Gastroesophageal sphincter (tissue), 4 donors: Measurements from ENCODE around the gene CDKAL1. TPM values are rescaled to one million over a fixed set of nuclear protein-coding genes. Genes with fewer than 3 reads are reported as not detected.
"Not testable (repeated sequence)": the region's sequence is repeated elsewhere in the genome, so short reads cannot be mapped to it uniquely, and the experiment has no call there.

ENCODE experiments used
- ATAC-seq: fragments of 150-250 bp; one replicate; pipeline ENCODE4 v1.9.1; 2016; ENCODE audit warnings: mild to moderate bottlenecking, moderate library complexity
- H3K27ac ChIP-seq, 4 donors: fragments of 200-600 bp; sonication (generic) in 3 of 4; 1 replicate in 3 of 4; 2 replicates in 1 of 4; pipeline ENCODE4 v1.5.1; 2016 to 2019
- H3K27me3 ChIP-seq: fragments of 200-600 bp; sonication (generic); one replicate; pipeline ENCODE4 v1.5.1; 2019
- H3K36me3 ChIP-seq, 2 donors: fragments of 200-600 bp; sonication (generic); one replicate each; pipeline ENCODE4 v1.5.1; 2019; ENCODE audit warnings: control low read depth in 1 of 2
- H3K4me1 ChIP-seq, 3 donors: fragments of 200-600 bp; sonication (generic); 1 replicate in 2 of 3; 2 replicates in 1 of 3; pipeline ENCODE4 v1.5.1; 2016 to 2019; ENCODE audit warnings: control low read depth in 2 of 3
- H3K4me3 ChIP-seq, 2 donors: fragments of 200-600 bp; sonication (generic); one replicate each; pipeline ENCODE4 v1.5.1; 2019; ENCODE audit warnings: mild to moderate bottlenecking in 1 of 2, moderate library complexity in 1 of 2
- H3K9me3 ChIP-seq, 3 donors: fragments of 200-600 bp; sonication (generic); one replicate each; pipeline ENCODE4 v1.5.1; 2017 to 2019; ENCODE audit warnings: control low read depth in 2 of 3
- EP300 ChIP-seq: sonication (generic); formaldehyde crosslinking; IDR thresholded peaks from one replicate; pipeline ENCODE4 v1.6.1; 2017; ENCODE audit warnings: antibody characterized with exemption, mild to moderate bottlenecking
- POLR2A ChIP-seq, 2 donors: fragments of 450-650 bp; IDR thresholded peaks; one replicate each; pipeline ENCODE4 v1.6.1; 2017; ENCODE audit warnings: antibody characterized with exemption in 2 of 2, mild to moderate bottlenecking in 2 of 2, moderate library complexity in 1 of 2
- POLR2AphosphoS5 ChIP-seq: sonication (generic); formaldehyde crosslinking; IDR thresholded peaks from one replicate; pipeline ENCODE4 v1.6.1; 2017; ENCODE audit warnings: antibody characterized with exemption
- WGBS, 2 donors: methylation state at CpG; one replicate each; pipeline ENCODE4 v1.1.5; 2018; ENCODE audit warnings: low coverage in 1 of 2; 5-methylcytosine and 5-hydroxymethylcytosine counted together
- total RNA-seq, 4 donors: library from RNA; depleted of rRNA; stranded (reverse); fragments of >200 nt; gene quantifications; one replicate each; pipeline ENCODE4 v1.1.0, GENCODE V29; 2016
- TF ChIP-seq, protein P1 (sequence below), 4 experiments: fragments of 200-600 bp in 2 of 4; fragments of 450-650 bp in 2 of 4; sonication (generic) in 1 of 4; IDR thresholded peaks; one replicate each; pipeline ENCODE4 v1.5.1; 2017 to 2019; ENCODE audit warnings: antibody characterized with exemption in 4 of 4, mild to moderate bottlenecking in 2 of 4, moderate library complexity in 2 of 4

Gene CDKAL1
- total RNA-seq, 4 donors from 2014 or later = 10.9 to 17.9 (median 15.0) TPM

GRCh38 chr6:20539387-20539786 lies 5.1 kb downstream of the CDKAL1 start:
- Histone ChIP-seq H3K4me1 (peaks cover 0 to 43% (median 11%) of the 10 kb centered on the region in 3 donors), H3K27me3 (no peaks in the 10 kb centered on the region), H3K36me3 (peaks cover 0 to 30% of the 10 kb centered on the region in 2 donors), H3K9me3 (no peaks in the 10 kb centered on the region), H3K27ac (no peak overlapping the region), H3K4me3 (no peak overlapping the region)
- TF ChIP-seq POLR2AphosphoS5 (no peak), EP300 (no peak), POLR2A (IDR thresholded peaks at IDR 0.05) (no peak)
- TF ChIP-seq, protein P1, sequence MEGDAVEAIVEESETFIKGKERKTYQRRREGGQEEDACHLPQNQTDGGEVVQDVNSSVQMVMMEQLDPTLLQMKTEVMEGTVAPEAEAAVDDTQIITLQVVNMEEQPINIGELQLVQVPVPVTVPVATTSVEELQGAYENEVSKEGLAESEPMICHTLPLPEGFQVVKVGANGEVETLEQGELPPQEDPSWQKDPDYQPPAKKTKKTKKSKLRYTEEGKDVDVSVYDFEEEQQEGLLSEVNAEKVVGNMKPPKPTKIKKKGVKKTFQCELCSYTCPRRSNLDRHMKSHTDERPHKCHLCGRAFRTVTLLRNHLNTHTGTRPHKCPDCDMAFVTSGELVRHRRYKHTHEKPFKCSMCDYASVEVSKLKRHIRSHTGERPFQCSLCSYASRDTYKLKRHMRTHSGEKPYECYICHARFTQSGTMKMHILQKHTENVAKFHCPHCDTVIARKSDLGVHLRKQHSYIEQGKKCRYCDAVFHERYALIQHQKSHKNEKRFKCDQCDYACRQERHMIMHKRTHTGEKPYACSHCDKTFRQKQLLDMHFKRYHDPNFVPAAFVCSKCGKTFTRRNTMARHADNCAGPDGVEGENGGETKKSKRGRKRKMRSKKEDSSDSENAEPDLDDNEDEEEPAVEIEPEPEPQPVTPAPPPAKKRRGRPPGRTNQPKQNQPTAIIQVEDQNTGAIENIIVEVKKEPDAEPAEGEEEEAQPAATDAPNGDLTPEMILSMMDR (IDR thresholded peaks at IDR 0.05) = no peak
- 94 to 100% methylated on average over 2 of the region's 2 CpGs for WGBS, 2 donors
- no peak for ATAC-seq

GRCh38 chr6:20540683-20541082 lies 6.4 kb downstream of the CDKAL1 start:
- no peak for ATAC-seq
- TF ChIP-seq POLR2AphosphoS5 = no peak
- no peak for TF ChIP-seq EP300
- TF ChIP-seq, protein P1 (IDR thresholded peaks at IDR 0.05) = no peak
- TF ChIP-seq POLR2A (IDR thresholded peaks at IDR 0.05) = no peak
- Histone ChIP-seq H3K4me3 (no peak overlapping the region), H3K4me1 (peaks cover 0 to 34% (median 5%) of the 10 kb centered on the region in 3 donors), H3K27ac (no peak overlapping the region), H3K27me3 (no peaks in the 10 kb centered on the region), H3K9me3 (no peaks in the 10 kb centered on the region), H3K36me3 (peaks cover 0 to 41% of the 10 kb centered on the region in 2 donors)
- WGBS, 2 donors = 43 to 100% methylated on average over 1 to 3 of the region's 5 CpGs

GRCh38 chr6:20541382-20541781 lies 7.1 kb downstream of the CDKAL1 start:
- peaks cover 0 to 48% of the 10 kb centered on the region in 2 donors for H3K36me3 ChIP-seq
- H3K4me3 ChIP-seq = no peak overlapping the region
- ATAC-seq = no peak
- no peaks in the 10 kb centered on the region for H3K9me3 ChIP-seq
- no peaks in the 10 kb centered on the region for H3K27me3 ChIP-seq
- H3K4me1 ChIP-seq = peaks cover 0 to 27% (median 0%) of the 10 kb centered on the region in 3 donors
- WGBS, 2 donors = 90 to 97% methylated on average over 2 to 4 of the region's 6 CpGs
- TF ChIP-seq EP300 (no peak), POLR2AphosphoS5 (no peak), POLR2A (IDR thresholded peaks at IDR 0.05) (no peak)
- TF ChIP-seq, protein P1 (IDR thresholded peaks at IDR 0.05) = no peak
- H3K27ac ChIP-seq = no peak overlapping the region

DNA sequence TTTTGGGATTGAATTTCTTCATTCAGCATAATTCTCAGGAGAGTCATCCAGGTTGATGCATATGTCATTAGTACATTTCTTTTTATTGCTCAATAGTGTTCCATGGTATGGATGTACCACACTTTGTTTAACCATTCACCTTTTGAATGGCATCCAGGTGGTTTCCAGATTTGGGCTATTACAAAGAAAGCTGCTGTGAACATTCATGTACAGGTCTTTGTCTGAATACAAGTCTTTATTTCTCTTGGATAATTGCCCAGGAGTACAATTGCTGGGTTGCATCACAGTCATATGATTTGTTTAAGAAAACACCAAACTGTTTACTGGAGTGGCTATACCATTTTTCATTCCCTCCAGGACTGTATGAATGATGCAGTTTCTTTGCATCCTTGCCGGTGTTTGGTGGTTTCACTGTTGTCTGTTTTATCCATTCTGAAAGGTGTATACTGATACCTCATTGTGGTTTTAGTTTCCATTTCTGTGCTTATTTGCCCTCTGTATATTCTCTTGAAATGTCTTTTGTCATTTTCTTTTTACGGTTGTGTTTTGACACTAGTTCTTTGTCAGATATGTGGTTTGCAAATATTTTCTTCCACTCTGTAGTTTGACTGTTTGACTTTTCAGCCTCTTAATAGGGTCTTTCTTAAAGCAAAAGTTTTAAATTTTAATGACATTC lies 8.8 kb downstream of the CDKAL1 start:
- 29 to 63% methylated on average over 2 of the region's 2 CpGs for WGBS, 2 donors
- no peak for ATAC-seq
- peaks cover 0 to 17% (median 0%) of the 10 kb centered on the region in 3 donors for H3K4me1 ChIP-seq
- TF ChIP-seq EP300 (no peak), POLR2A (IDR thresholded peaks at IDR 0.05) (no peak), POLR2AphosphoS5 (no peak)
- TF ChIP-seq, protein P1 (IDR thresholded peaks at IDR 0.05) = no peak
- H3K27me3 ChIP-seq = no peaks in the 10 kb centered on the region
- H3K36me3 ChIP-seq = peaks cover 0 to 49% of the 10 kb centered on the region in 2 donors
- no peak overlapping the region for H3K4me3 ChIP-seq
- H3K27ac ChIP-seq = no peak overlapping the region
- no peaks in the 10 kb centered on the region for H3K9me3 ChIP-seq

GRCh38 chr6:20548264-20548663 lies 14.0 kb downstream of the CDKAL1 start:
- Histone ChIP-seq H3K27ac (no peak overlapping the region), H3K4me1 (peaks cover 0 to 2% (median 0%) of the 10 kb centered on the region in 3 donors), H3K36me3 (peaks cover 0 to 76% of the 10 kb centered on the region in 2 donors), H3K9me3 (no peaks in the 10 kb centered on the region), H3K27me3 (no peaks in the 10 kb centered on the region), H3K4me3 (no peak overlapping the region)
- TF ChIP-seq, protein P1 (IDR thresholded peaks at IDR 0.05) = no peak
- TF ChIP-seq POLR2AphosphoS5 (no peak), POLR2A (IDR thresholded peaks at IDR 0.05) (no peak), EP300 (no peak)
- ATAC-seq = no peak
- WGBS, 2 donors = 88 to 100% methylated on average over 1 of the region's 1 CpG

DNA sequence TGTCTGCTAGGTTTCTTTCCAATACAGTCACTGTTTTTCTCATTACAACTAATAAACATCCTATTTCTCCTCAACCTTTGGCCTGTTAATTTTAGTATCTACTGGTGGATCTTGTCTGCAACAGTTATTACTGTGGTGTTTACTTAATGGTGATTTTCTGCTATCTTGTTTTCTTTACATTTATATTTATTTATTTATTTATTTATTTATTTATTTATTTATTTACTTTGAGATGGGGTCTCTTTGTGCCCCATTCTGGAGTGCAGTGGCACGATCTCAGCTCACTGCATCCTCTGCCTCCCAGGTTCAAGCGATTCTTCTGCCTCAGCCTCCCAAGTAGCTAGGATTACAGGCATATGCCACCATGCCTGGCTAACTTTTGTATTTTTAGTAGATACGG lies 15.1 kb downstream of the CDKAL1 start:
- not testable (repeated sequence) for H3K4me1 ChIP-seq, H3K27ac ChIP-seq, H3K4me3 ChIP-seq, ATAC-seq, H3K9me3 ChIP-seq, H3K27me3 ChIP-seq
- H3K36me3 ChIP-seq = peaks cover 0 to 83% of the 10 kb centered on the region in 2 donors
- WGBS, 2 donors = 98 to 100% methylated on average over 3 of the region's 3 CpGs
